NCI-H748 (cell line): ENCODE results near the gene NCAPG2.
A peak's percentile ranks its signal among the peaks of the same experiment; 100 is the strongest.

ENCODE experiments used
- DNase-seq: peaks from one replicate; lab custom pipeline; 2025; ENCODE audit not compliant: unreplicated experiment; lab: John Stamatoyannopoulos, UW

The NCAPG2 gene

GRCh38 chr7:158583810-158584209, 120.8 kb downstream of the NCAPG2 start:
- DNase-seq: no peak

- no peak for DNase-seq
Measured at GRCh38 chr7:158583143-158583542, 121.5 kb downstream of the NCAPG2 start.

GRCh38 chr7:158582089-158582456, 122.5 kb downstream of the NCAPG2 start:
- peak; percentile 84 for DNase-seq

GRCh38 chr7:158581440-158582088, 123.0 kb downstream of the NCAPG2 start:
- DNase-seq: peak; percentile 97
